H1 (cell line): Measurements from ENCODE around the gene TEX101. TPM values are rescaled to one million over a fixed set of nuclear protein-coding genes. Genes with fewer than 3 reads are reported as not detected.

Experiments
- GTF2F1 ChIP-seq: IDR thresholded peaks from 2 replicates; pipeline ENCODE4 v1.6.1; 2012; ENCODE audit warnings: low read depth, low read length, improper control_type of control experiment, borderline replicate concordance
- RAD21 ChIP-seq, 2 experiments: IDR thresholded peaks in 1 of 2; conservative IDR thresholded peaks in 1 of 2; 2 replicates each; pipeline ENCODE4 v1.6.1; 2011; ENCODE audit warnings: low read depth in 2 of 2, low read length in 2 of 2, improper control_type of control experiment in 1 of 2, inconsistent platforms in 1 of 2, mild to moderate bottlenecking in 1 of 2, moderate library complexity in 1 of 2
- SRF ChIP-seq: IDR thresholded peaks from 2 replicates; pipeline ENCODE4 v1.6.1; 2011; ENCODE audit warnings: mild to moderate bottlenecking, low read depth, low read length, moderate library complexity
- polyA plus RNA-seq, 7 experiments: library from polyadenylated mRNA; depleted of rRNA in 3 of 7; stranded (reverse) in 5 of 7; unstranded in 2 of 7; fragments of >200 nt in 5 of 7; fragments of 200-250 nt in 2 of 7; gene quantifications; 1 replicate in 5 of 7; 2 replicates in 1 of 7; 4 replicates in 1 of 7; pipeline versions ENCODE4 v1.2.1 to v1.2.3, GENCODE V29; 2011 to 2013; ENCODE audit warnings: missing spikeins in 2 of 7, mixed read lengths in 2 of 7
- total RNA-seq: library from RNA; stranded (reverse); fragmentation: NEBNext Ultra II Directional; extraction: Animal tissue kit (Norgen Biotek cat#: 25700); gene quantifications from 2 replicates; pipeline ENCODE4 v1.2.1, GENCODE V29; 2021
- TF ChIP-seq, protein P1 (sequence below): IDR thresholded peaks from 2 replicates; pipeline ENCODE4 v1.6.1; 2011; ENCODE audit warnings: low read depth, mild to moderate bottlenecking, low read length; ENCODE audit not compliant: insufficient read depth

Gene TEX101
- total and polyA plus RNA-seq, 2 of the 8 experiments (the other 6 are each of a cell fraction or from before 2014, with no cell fraction given) = 0.12 TPM; not detected in 1

DNA sequence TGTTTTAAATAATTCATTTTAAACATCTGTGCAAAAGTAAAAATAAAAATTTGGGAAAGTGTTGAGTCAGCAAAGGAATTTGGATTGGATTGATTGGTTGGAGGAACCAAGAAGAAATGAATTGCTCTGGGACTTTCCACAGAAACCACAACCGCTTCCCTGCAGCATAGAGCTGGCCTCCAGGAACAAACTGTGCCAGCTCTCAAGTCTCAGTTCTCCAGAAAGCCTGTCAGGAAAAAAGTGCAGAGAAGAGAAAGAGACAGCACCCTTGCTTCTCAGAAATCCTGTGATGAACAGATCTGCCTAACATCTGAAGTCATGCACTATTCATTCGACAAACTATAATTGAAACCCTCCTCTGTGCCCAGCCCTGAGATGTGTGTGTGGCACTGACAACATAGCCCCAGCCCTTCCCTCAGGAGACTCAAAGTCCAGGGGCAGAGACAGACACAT lies 35.9 kb downstream of the TEX101 start (continued):
- TF ChIP-seq GTF2F1 (no peak), RAD21 (IDR thresholded peaks at IDR 0.05 in 1 of 2, conservative IDR thresholded peaks at IDR 0.05 in 1 of 2; ENCODE audit: low read depth in 2 of 2, low read length in 2 of 2) (no peak), SRF (no peak)
- TF ChIP-seq, protein P1, sequence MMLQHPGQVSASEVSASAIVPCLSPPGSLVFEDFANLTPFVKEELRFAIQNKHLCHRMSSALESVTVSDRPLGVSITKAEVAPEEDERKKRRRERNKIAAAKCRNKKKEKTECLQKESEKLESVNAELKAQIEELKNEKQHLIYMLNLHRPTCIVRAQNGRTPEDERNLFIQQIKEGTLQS = no peak
